Upper lobe of left lung (tissue), 6 donors: ENCODE measurements around the gene AXIN2. TPM values are rescaled to one million over a fixed set of nuclear protein-coding genes. Genes with fewer than 3 reads are reported as not detected.
"Not testable (repeated sequence)": the region's sequence is repeated elsewhere in the genome, so short reads cannot be mapped to it uniquely, and the experiment has no call there.

Experiments used
- ATAC-seq, 2 donors: fragments of 200-7000 bp; cut with Tn5 transposase; one replicate each; pipeline ENCODE4 v1.9.1; 2022; ENCODE audit warnings: mild to moderate bottlenecking in 2 of 2, moderate library complexity in 2 of 2; ENCODE audit not compliant: low FRiP score in 2 of 2
- DNase-seq, 2 donors: peaks; one replicate each; pipeline ENCODE4 v3.0.0-alpha.2; 2019 to 2020
- H3K27ac ChIP-seq, 4 donors: fragments of 200-600 bp; sonication (generic); one replicate each; pipeline ENCODE4 v1.5.1; 2016 to 2019
- H3K27me3 ChIP-seq, 4 donors: fragments of 200-600 bp; sonication (generic); one replicate each; pipeline ENCODE4 v1.5.1; 2017 to 2019
- H3K36me3 ChIP-seq, 4 donors: fragments of 200-600 bp; sonication (generic); one replicate each; pipeline ENCODE4 v1.5.1; 2016 to 2019
- H3K4me1 ChIP-seq, 4 donors: fragments of 200-600 bp; sonication (generic); one replicate each; pipeline ENCODE4 v1.5.1; 2018 to 2019
- H3K4me3 ChIP-seq, 4 donors: fragments of 200-600 bp; sonication (generic); one replicate each; pipeline ENCODE4 v1.5.1; 2017 to 2019; ENCODE audit warnings: mild to moderate bottlenecking in 2 of 4, moderate library complexity in 1 of 4
- H3K9me3 ChIP-seq, 4 donors: fragments of 200-600 bp; sonication (generic); one replicate each; pipeline ENCODE4 v1.5.1; 2018 to 2019
- EP300 ChIP-seq, 4 donors: sonication (generic); formaldehyde crosslinking; IDR thresholded peaks; one replicate each; pipeline ENCODE4 v1.5.1; 2017; ENCODE audit warnings: antibody characterized with exemption in 4 of 4, control low read depth in 2 of 4
- POLR2A ChIP-seq, 4 donors: fragments of 450-650 bp; IDR thresholded peaks; one replicate each; pipeline ENCODE4 v1.5.1; 2016 to 2017; ENCODE audit warnings: antibody characterized with exemption in 4 of 4, mild to moderate bottlenecking in 2 of 4
- POLR2AphosphoS5 ChIP-seq, 2 donors: sonication (generic); formaldehyde crosslinking; IDR thresholded peaks; one replicate each; pipeline ENCODE4 v1.5.1; 2017; ENCODE audit warnings: antibody characterized with exemption in 2 of 2
- WGBS, 2 donors: methylation state at CpG; one replicate each; pipeline ENCODE4 v1.1.5; 2017 to 2018; 5-methylcytosine and 5-hydroxymethylcytosine counted together
- total RNA-seq, 6 donors: library from RNA; depleted of rRNA in 4 of 6; stranded (reverse); fragments of >200 nt in 4 of 6; gene quantifications; one replicate each; pipeline versions ENCODE4 v1.1.0 to v1.2.1, GENCODE V29; 2016 to 2021
- TF ChIP-seq, protein P1 (sequence below), 6 experiments: fragments of 450-650 bp in 4 of 6; fragments of 200-600 bp in 2 of 6; sonication (generic) in 2 of 6; IDR thresholded peaks; one replicate each; pipeline ENCODE4 v1.5.1; 2016 to 2019; ENCODE audit warnings: antibody characterized with exemption in 6 of 6
- donor health status: DM: no; HTN: no; CAD: no; lungs with moderate emphysema.
- donor health status: DM: no; HTN: yes; CAD: no; lungs with severe emphysema.

AXIN2 gene
- total RNA-seq, 6 donors from 2014 or later, result 48.0 to 135 (median 68.9) TPM

DNA sequence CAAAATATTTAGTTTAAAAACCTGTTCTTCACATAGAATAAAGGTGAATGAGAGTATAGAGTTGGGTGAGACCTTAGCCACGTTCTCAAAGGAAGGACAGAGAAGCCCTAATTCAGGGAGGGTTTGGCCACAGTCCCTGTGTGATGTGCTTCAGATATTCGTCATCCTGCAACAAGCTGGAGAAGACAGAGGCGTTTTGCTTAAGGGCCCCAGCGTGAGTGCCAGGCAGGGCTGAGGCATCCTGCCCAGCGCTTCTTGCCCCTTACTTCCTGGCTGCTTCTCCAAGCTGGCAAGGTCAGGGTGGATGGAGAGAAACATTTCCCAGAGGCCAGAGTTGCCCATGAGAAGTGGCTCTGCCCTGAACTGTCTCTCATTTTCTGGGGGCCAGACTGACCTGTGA, 46.9 kb downstream of the AXIN2 start:
- ATAC-seq, result peak in 1 of 2 donors; percentile 79
- no peaks in the 10 kb centered on the region for H3K36me3 ChIP-seq
- no peak overlapping the region for H3K4me3 ChIP-seq
- H3K27ac ChIP-seq, result peak overlapping the region; percentile 14 to 78 (median 42)
- H3K27me3 ChIP-seq, result no peaks in the 10 kb centered on the region
- no peak for TF ChIP-seq POLR2AphosphoS5 (IDR thresholded peaks at IDR 0.05)
- no peak for TF ChIP-seq POLR2A (IDR thresholded peaks at IDR 0.05)
- TF ChIP-seq, protein P1, sequence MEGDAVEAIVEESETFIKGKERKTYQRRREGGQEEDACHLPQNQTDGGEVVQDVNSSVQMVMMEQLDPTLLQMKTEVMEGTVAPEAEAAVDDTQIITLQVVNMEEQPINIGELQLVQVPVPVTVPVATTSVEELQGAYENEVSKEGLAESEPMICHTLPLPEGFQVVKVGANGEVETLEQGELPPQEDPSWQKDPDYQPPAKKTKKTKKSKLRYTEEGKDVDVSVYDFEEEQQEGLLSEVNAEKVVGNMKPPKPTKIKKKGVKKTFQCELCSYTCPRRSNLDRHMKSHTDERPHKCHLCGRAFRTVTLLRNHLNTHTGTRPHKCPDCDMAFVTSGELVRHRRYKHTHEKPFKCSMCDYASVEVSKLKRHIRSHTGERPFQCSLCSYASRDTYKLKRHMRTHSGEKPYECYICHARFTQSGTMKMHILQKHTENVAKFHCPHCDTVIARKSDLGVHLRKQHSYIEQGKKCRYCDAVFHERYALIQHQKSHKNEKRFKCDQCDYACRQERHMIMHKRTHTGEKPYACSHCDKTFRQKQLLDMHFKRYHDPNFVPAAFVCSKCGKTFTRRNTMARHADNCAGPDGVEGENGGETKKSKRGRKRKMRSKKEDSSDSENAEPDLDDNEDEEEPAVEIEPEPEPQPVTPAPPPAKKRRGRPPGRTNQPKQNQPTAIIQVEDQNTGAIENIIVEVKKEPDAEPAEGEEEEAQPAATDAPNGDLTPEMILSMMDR (IDR thresholded peaks at IDR 0.05), result no peak
- TF ChIP-seq EP300 (IDR thresholded peaks at IDR 0.05), result no peak
- H3K9me3 ChIP-seq, result no peaks in the 10 kb centered on the region
- WGBS, 2 donors, result 27 to 43% methylated on average over 3 to 5 of the region's 5 CpGs
- no peak for DNase-seq
- H3K4me1 ChIP-seq, result peaks cover 9 to 25% (median 15%) of the 10 kb centered on the region in 4 donors

DNA sequence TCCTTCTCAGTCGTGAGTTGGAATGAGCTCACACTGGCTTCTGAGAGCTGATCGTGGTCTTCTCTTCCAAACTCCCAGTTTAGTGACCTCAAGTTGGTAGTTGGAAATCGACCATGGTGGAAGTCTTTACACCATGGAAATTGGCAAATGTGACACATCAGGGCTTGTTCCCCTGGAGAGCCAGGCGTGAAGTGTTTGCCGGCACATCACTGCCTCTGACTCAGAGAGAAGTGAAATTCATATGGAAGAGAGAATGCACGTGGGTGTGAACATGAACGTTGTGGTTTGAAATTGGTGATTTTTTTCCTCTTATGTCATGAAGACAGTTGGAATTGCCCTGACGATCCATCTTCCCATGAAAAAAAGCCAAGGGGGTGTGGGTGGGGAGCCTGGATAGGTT, 47.4 kb downstream of the AXIN2 start:
- Histone ChIP-seq H3K27ac (peak overlapping the region in 1 of 4 donors; percentile 14), H3K4me1 (peaks cover 9 to 25% (median 15%) of the 10 kb centered on the region in 4 donors), H3K36me3 (no peaks in the 10 kb centered on the region), H3K9me3 (no peaks in the 10 kb centered on the region), H3K27me3 (no peaks in the 10 kb centered on the region), H3K4me3 (no peak overlapping the region)
- WGBS, 2 donors, result 70 to 76% methylated on average over 8 of the region's 8 CpGs
- TF ChIP-seq POLR2AphosphoS5 (IDR thresholded peaks at IDR 0.05), result peak in 1 of 2 donors; percentile 37
- TF ChIP-seq, protein P1 (IDR thresholded peaks at IDR 0.05), result no peak
- peak in 1 of 2 donors; percentile 85 for ATAC-seq
- DNase-seq, result no peak

DNA sequence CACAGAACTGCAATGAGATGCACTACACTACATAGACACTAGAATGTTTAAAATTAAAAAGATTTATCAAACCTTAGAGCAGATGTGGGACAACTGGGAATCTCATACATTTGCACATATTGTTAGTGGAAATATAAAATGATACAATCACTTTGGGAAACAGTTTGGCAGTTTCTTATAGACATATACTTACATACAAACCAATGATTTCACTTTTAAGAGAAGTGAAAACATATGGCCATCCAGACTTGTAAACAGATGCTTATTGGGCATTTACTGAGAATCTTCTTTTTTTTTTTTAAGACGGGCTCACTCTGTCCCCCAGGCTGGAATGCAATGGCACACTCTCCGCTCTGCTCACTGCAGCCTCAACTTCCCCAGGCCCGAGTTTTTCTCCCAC, 50.1 kb downstream of the AXIN2 start:
- Histone ChIP-seq H3K27ac (no peak overlapping the region), H3K4me3 (no peak overlapping the region), H3K36me3 (no peaks in the 10 kb centered on the region), H3K4me1 (peaks cover 8 to 18% (median 12%) of the 10 kb centered on the region in 4 donors), H3K9me3 (no peaks in the 10 kb centered on the region), H3K27me3 (no peaks in the 10 kb centered on the region)
- ATAC-seq (no peak), DNase-seq (no peak)
- TF ChIP-seq EP300 (IDR thresholded peaks at IDR 0.05) (no peak), POLR2A (IDR thresholded peaks at IDR 0.05) (no peak), POLR2AphosphoS5 (IDR thresholded peaks at IDR 0.05) (no peak)
- TF ChIP-seq, protein P1 (IDR thresholded peaks at IDR 0.05), result no peak
- 88 to 93% methylated on average over 3 of the region's 3 CpGs for WGBS, 2 donors

DNA sequence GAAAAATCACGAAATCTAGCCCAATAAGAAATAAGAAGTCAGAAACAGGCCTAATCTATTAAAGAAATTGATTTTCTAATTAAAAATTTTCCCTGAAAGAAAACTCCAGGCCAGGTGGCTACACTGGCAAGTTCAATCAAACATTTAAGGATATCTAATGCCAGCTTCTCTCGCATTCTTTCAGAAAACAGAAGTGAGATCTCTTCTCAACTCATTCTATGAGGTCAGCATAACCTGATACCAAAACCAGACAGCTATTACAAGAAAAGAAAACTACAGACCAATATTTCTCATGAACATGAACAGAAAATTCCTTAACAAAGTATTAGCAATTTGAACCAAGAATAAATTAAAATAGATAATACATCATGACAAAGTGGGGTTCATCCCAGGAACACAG, 52.4 kb downstream of the AXIN2 start:
- no peaks in the 10 kb centered on the region for H3K4me1 ChIP-seq
- WGBS, 2 donors, result 48 to 49% methylated on average over 2 of the region's 2 CpGs
- H3K27ac ChIP-seq, result no peak overlapping the region
- H3K4me3 ChIP-seq, result no peak overlapping the region
- H3K27me3 ChIP-seq, result no peaks in the 10 kb centered on the region
- no peaks in the 10 kb centered on the region for H3K9me3 ChIP-seq
- ATAC-seq (no peak), DNase-seq (no peak)
- no peak for TF ChIP-seq EP300 (IDR thresholded peaks at IDR 0.05)
- no peak for TF ChIP-seq POLR2A (IDR thresholded peaks at IDR 0.05)
- no peak for TF ChIP-seq POLR2AphosphoS5 (IDR thresholded peaks at IDR 0.05)
- TF ChIP-seq, protein P1 (IDR thresholded peaks at IDR 0.05), result no peak
- H3K36me3 ChIP-seq, result no peaks in the 10 kb centered on the region

DNA sequence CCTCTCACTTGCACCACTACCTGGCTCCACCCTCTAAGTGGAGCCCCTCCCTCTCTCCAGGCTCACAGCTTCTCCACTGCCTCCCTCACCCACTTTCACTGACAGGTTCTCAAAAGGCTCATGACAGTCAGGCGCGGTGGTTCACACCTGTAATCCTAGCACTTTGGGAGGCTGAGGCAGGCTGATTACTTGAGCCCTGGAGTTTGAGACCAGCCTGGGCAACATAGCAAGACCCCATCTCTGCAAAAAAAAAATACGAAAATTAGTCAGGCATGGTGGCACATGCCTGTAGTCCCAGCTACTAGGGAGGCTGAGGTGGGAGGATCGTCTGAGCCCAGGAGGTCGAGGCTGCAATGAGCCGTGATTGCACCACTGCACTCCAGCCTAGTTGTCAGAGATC, 56.8 kb downstream of the AXIN2 start:
- H3K27ac ChIP-seq, DNase-seq: not testable (repeated sequence)
- WGBS, 2 donors, result 76 to 78% methylated on average over 6 of the region's 6 CpGs

More for the DNA sequence above, 56.8 kb downstream of the AXIN2 start:
- not testable (repeated sequence) for H3K9me3 ChIP-seq, H3K4me1 ChIP-seq, ATAC-seq, H3K27me3 ChIP-seq, H3K4me3 ChIP-seq, H3K36me3 ChIP-seq
